ENCODE results near the gene PLEKHO2.
"Not testable (repeated sequence)": the region's sequence is repeated elsewhere in the genome, so short reads cannot be mapped to it uniquely, and the experiment has no call there.

Gene PLEKHO2, protein sequence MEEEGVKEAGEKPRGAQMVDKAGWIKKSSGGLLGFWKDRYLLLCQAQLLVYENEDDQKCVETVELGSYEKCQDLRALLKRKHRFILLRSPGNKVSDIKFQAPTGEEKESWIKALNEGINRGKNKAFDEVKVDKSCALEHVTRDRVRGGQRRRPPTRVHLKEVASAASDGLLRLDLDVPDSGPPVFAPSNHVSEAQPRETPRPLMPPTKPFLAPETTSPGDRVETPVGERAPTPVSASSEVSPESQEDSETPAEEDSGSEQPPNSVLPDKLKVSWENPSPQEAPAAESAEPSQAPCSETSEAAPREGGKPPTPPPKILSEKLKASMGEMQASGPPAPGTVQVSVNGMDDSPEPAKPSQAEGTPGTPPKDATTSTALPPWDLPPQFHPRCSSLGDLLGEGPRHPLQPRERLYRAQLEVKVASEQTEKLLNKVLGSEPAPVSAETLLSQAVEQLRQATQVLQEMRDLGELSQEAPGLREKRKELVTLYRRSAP

DNA sequence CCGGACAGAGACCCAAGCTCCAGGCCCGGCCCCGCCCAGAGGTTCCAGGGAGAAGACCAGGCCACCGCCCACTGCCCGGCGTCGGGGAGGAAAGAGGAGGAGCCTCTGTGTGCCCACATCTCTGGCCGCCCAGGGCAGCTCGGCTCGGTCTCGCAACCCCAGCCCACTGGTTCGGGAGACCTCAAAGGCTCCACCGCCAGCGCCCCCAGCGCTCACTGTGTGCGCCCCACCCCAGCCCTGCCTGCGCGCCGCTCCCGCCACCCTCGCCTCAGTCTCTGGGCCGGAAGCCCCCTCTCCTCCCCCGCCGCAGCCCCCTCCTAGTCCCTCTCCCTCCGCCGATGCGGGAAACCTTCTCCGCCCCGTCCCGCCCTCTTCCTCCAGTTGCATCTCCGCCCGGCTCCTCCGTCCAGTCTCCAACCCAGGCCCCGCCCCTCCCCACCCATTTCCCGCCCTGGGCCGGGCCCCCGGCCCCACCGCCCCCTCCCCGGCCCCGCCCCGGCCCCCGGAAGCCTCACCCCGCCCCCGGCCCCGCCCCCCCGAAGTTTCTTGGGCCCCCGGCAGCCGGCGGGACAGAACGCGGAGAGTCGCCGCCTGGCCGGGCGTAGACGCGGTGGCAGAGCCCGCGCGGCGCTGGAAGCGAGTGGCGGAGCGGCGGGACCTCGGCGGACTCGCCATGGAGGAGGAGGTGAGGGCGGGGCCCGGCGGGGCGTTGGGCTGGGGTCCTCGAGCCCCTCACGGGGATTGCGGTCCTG is at the start of gene PLEKHO2:
Gene PLEKHO2, plus strand, starts transcription at position 572 of the 752 bp plus-strand sequence. Its CDS starts 102 bp downstream, at position 674.
- peak; percentile 95 for DNase-seq (ENCODE audit: low read depth)

GRCh38 chr15:64792282-64792681 is 49.4 kb upstream of the PLEKHO2 start:
- no peak for DNase-seq (ENCODE audit: low read depth)

DNA sequence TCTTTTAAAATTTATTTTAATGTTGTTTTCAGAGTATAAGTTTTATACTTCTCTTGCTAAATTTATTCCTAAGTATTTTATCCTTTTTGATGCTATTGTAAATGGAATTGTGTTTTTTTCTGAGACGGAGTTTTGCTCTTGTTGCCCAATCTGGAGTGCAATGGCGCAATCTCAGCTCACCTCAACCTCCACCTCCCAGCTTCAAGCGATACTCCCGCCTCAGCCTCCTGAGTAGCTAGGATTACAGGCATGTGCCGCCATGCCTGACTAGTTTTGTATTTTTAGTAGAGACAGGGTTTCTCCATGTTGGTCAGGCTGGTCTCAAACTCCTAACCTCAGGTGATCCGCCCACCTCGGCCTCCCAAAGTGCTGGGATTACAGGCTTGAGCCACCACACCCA is 46.4 kb upstream of the PLEKHO2 start:
- DNase-seq (ENCODE audit: low read depth), result not testable (repeated sequence)

- not testable (repeated sequence) for DNase-seq (ENCODE audit: low read depth)
Observed at GRCh38 chr15:64795921-64796320, 45.8 kb upstream of the PLEKHO2 start.

DNA sequence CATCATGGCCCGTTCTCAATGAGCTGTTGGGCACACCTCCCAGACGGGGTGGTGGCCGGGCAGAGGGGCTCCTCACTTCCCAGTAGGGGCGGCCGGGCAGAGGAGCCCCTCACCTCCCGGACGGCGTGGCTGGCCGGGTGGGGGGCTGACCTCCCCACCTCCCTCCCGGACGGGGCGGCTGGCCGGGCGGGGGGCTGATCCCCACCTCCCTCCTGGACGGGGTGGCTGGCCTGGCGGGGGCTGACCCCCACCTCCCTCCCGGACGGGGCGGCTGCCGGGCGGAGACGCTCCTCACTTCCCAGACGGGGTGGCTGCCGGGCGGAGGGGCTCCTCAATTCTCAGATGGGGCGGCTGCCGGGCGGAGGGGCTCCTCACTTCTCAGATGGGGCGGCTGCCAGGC is 42.8 kb upstream of the PLEKHO2 start:
- not testable (repeated sequence) for DNase-seq (ENCODE audit: low read depth)

DNA sequence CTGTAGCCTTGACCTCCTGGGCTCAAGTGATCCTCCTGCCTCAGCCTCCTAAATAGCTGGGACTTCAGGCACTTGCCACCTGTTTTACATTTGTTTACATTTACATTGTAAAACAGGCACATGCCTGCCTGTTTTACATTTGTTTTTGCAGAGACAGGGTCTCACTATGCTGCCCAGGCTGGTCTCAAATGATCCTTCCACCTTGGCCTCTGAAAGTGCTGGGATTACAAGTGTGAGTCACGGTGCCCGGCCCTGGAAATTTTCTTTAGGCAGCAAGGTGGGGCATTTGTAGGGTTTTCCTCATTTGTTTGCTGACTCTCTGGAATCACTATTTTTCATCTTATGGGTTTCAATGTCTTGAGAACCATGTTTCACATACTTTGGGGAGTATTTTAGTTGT is 41.2 kb upstream of the PLEKHO2 start:
- DNase-seq (ENCODE audit: low read depth), result no peak

- no peak for DNase-seq (ENCODE audit: low read depth)
Observed at GRCh38 chr15:64803526-64803925, 38.2 kb upstream of the PLEKHO2 start.

DNA sequence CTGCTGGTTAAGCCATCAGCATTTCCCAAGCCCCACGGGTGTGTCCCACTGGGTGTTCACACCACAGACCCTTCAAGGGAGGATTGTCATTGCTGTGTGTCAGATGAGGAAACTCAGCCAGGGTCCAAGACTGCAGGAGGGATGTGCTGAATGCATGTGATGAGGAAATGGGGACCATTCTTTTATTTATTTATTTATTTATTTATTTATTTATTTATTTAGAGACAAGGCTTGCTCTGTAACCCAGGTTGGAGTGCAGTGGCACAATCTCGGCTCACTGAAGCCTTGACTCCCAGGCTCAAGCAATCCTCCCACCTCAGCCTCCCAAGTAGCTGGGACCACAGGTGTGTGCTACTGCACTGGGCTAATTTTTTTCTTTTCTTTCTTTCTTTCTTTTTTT is 37.1 kb upstream of the PLEKHO2 start:
- DNase-seq (ENCODE audit: low read depth), result no peak

GRCh38 chr15:64806509-64806908 is 35.2 kb upstream of the PLEKHO2 start:
- no peak for DNase-seq (ENCODE audit: low read depth)

GRCh38 chr15:64807051-64807749 is 34.5 kb upstream of the PLEKHO2 start:
- no peak for DNase-seq (ENCODE audit: low read depth)

GRCh38 chr15:64807751-64808222 is 33.9 kb upstream of the PLEKHO2 start:
- DNase-seq (ENCODE audit: low read depth), result no peak

DNA sequence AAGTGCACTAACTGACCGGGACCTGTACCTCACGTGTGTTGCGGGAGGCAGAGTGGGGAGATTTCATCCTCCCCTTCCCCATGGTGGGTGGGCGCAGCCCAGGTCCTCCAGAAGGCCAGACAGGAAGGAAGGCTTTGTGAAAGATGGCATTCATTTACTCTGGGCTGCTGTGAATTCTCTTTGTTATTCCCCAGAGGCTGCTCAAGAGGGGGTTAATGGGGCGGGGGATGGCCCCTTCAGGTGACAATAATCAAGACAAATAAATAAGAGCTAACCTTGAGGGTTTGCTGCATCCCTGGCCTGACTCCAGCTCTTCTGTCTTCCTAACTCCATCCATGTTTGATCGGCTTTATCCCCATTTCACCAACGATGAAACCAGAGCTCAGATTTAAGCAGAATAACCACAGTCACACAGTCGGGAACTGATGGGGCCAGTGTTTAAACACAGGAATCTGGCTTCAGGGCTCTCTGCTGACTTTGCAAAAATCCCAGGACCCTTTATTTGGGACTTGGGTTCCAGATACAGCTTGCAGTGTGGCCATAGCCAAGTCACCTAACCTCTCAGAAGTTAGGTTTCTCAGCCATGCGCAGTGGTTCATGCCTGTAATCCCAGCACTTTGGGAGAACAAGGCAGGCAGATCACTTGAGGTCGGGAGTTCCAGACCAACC is 32.8 kb upstream of the PLEKHO2 start:
- DNase-seq (ENCODE audit: low read depth), result no peak

DNA sequence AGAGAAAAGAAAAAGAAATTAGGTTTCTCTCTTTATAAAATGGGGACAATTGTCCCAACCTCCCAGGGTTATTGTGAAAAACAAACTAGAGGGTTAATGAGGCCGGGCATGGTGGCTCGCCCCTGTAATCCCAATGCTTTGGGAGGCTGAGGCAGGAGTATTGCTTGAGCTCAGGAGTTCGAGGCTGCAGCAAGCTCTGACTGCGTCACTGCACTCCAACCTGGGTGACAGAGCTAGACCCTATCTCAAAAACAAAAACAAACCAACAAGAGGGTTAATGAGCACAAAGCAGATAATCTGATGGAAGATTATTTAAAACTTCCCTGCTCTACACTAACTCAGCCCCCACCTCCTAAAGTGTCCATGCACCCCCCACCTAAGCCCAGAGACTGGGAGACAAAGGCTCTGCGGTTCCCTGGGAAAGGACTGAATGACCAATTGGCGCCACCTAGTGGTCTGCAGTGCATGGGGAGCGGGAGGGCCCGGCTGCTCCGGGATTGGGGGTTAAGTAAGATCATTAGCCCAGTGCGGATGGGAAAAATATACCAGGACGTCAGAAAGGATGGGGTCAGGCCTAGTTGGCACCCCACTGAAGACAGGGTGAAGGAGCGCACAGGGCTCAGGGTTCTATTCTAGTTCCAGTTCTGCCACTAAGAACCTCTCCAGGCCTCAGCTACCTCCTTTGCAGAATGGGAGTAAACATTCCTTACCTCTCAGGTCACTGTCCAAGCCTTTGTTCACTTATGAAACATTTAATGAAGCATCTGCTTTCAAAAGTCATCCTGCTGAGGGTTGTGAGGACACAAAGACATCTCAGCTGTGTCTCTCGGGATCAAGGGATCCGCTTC is 31.8 kb upstream of the PLEKHO2 start:
- DNase-seq (ENCODE audit: low read depth), result peak; percentile 19

DNA sequence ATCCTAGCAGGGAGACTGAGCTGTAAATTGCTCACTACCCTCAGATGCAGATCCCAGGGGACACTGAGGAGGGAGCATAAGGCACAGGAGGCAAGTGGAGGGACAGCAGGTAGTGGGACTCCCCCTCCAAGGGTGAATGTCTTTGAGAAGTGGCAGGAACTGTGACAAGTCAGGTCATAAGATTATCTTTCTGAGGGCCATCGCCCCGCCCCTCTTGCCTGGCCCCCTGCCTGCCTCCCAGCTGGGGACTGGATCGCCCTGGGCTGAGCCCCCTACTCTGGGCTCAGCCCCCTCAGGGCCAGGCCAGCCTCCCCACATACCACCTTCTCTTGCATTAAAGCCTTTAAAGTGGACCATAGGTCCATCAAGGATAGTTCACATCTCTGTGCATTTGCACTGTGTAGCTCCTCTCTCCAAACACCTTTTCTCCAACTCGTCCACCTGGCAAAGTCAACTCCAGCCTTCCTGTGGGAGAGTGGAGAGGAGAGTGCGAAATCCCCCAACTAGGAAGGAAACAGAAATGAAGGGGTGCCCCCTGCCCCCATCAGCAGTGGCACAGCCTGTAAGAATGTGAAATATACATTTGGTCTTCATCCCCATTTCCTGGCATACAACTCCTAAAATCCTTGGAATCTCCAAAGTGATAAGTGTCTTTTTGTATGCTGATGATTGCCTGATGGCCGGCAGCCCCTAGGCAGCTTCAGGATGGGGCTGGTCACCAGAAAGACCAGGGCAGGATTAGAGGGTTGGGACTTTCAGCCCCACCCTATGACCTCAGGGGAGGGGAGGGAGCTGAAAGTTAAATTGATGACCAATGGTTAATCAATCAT is 31.0 kb upstream of the PLEKHO2 start:
- DNase-seq (ENCODE audit: low read depth), result no peak

DNA sequence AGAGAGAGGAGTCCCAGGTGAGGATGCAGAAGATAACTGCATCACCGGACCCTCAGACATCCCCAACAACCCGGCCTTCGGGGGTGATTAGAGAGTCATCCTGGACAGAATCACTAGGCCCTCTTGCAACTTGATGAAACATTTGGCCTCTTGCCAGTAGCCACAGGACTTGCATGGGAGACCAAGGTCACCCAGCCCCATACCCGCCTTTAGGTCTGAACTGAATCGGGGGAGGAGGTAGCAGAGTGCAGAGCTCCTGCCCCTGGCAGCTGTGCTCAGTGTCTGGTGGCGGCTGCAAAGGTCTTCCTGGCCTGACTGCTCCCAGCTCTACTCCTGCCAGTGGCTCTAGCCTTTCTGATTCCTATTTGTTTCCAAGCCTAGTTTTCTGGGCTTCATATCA is 28.6 kb upstream of the PLEKHO2 start:
- DNase-seq (ENCODE audit: low read depth), result no peak

DNA sequence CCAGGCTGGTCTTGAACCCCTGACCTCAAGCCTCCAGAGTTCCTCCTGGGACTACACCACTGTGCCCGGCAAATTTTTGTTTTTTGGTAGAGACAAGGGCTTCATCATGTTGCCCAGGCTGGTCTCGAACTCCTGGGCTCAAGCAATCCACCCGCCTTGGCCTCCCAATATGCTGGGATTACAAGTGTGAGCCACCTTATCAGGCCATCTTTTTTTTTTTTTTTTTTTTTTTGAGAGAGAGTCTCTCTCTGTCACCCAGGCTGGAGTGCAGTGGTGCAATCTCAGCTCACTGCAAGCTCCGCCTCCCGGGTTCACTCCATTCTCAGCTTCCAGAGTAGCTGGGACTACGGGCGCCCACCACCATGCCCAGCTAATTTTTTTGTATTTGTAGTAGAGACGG is 27.4 kb upstream of the PLEKHO2 start:
- not testable (repeated sequence) for DNase-seq (ENCODE audit: low read depth)

DNA sequence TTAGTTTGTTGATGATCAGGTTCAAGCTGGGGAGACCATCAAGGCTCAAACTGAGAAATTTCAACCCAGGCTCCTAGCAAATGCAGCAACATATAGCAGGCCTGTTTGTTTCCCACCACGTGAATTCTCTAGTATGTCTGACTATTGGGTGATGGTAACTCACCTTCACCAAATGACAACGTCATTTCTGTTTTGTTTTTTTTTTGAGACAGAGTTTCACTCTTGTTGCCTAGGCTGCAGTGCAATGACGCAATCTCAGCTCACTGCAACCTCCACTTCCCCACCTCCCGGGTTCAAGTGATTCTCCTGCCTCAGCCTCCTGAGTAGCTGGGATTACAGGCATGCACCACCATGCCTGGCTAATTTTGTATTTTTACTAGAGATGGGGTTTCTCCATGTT is 26.8 kb upstream of the PLEKHO2 start:
- DNase-seq (ENCODE audit: low read depth), result not testable (repeated sequence)

DNA sequence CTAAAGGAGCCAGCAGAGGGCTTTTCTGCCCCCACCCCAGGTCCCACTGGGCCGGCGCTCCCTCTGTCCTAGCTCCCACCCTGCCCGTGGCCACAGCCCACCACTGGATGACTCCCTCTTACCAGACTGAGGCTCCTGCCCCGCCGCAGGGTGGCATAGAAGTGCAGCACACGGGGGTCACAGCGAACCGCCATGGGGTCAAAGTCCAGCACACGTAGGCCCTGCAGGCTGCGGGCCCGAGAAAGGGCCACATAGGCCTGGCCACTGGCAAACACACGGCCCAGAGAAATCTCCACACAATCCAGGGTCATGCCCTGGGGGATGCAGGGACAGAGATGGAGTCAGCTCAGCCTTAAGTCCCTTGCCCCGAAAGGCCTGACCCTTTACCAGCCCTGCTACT is 25.3 kb upstream of the PLEKHO2 start:
- no peak for DNase-seq (ENCODE audit: low read depth)

DNA sequence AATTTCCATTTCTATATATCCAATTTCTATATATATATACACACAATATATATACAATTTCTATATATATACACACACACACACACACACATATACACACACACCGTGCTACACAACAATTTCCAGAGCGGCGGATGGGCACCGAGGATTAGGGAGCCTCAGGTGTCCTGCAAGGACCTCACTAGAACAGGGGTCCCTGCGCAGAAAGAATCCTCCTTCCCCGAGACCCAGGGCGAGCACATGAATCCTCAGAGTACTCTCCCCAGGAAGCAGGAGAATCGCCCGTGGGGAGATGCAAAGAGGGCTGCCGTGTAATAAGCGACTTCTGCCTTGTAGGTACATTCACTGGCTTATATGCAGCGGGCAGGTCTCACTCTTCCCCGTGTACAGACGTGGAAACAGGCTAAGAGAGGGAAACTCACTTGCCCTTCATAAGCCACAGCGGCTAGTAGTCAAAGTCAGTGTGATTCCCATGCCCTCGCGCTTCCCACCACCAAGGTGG is 16.7 kb upstream of the PLEKHO2 start:
- DNase-seq (ENCODE audit: low read depth), result no peak
